Caco-2 (cell line): ENCODE data around the gene LMTK3. TPM values are rescaled to one million over a fixed set of nuclear protein-coding genes. Genes with fewer than 3 reads are reported as not detected.

Experiments
- BruUV-seq: library from RNA; stranded (reverse); fragments of 400-500 nt; replicated peaks from 2 replicates; lab custom pipeline; 2021; lab: Mats Ljungman, UMichigan
- CTCF ChIA-PET: fragments of 300-600 bp; sonication (Branson Sonifier 250); formaldehyde crosslinking; loops from one replicate; lab custom pipeline; 2022; ENCODE audit warnings: antibody characterized with exemption; lab: Charles Lee
- POLR2A ChIA-PET: fragments of 300-600 bp; sonication (Branson Sonifier 250); formaldehyde crosslinking; loops from one replicate; lab custom pipeline; 2022; ENCODE audit warnings: antibody characterized with exemption; lab: Charles Lee
- DNase-seq, 2 experiments: peaks; one replicate each; pipeline versions ENCODE4 v3.0.0 to v3.0.0-alpha.2; 2020 to 2022
- H3K27me3 ChIP-seq: replicated peaks from 2 replicates; pipeline ENCODE4 v1.6.0; 2011; ENCODE audit warnings: low read length; ENCODE audit not compliant: control insufficient read depth, insufficient read depth
- H3K36me3 ChIP-seq: 2 replicates; pipeline ENCODE4 v1.5.1; 2011; ENCODE audit warnings: low read length; ENCODE audit not compliant: control insufficient read depth, insufficient read depth
- H3K4me1 ChIP-seq: fragments of 250-450 bp; sonication (Bioruptor Pico); 2 replicates; pipeline ENCODE4 v1.5.1; 2020; ENCODE audit warnings: mild to moderate bottlenecking
- H3K4me3 ChIP-seq: 2 replicates; pipeline ENCODE4 v1.5.1; 2011; ENCODE audit warnings: low read depth, mild to moderate bottlenecking, control low read depth, low read length
- H3K9me3 ChIP-seq: fragments of 250-450 bp; sonication (Bioruptor Pico); 2 replicates; pipeline ENCODE4 v1.5.1; 2020; ENCODE audit warnings: mild to moderate bottlenecking, moderate library complexity
- H3K27ac Mint-ChIP-seq: one replicate; pipeline ENCODE4 v1.8.0; 2022; ENCODE audit warnings: mixed read lengths; ENCODE audit not compliant: unreplicated experiment
- H3K27me3 Mint-ChIP-seq: one replicate; pipeline ENCODE4 v1.8.0; 2022; ENCODE audit warnings: mixed read lengths; ENCODE audit not compliant: insufficient read depth, unreplicated experiment
- H3K36me3 Mint-ChIP-seq: one replicate; pipeline ENCODE4 v1.8.0; 2022; ENCODE audit warnings: mild to moderate bottlenecking, mixed read lengths; ENCODE audit not compliant: insufficient read depth, unreplicated experiment
- H3K4me1 Mint-ChIP-seq: one replicate; pipeline ENCODE4 v1.8.0; 2022; ENCODE audit warnings: low read depth, mixed read lengths; ENCODE audit not compliant: unreplicated experiment
- H3K4me3 Mint-ChIP-seq: one replicate; pipeline ENCODE4 v1.8.0; 2022; ENCODE audit warnings: mild to moderate bottlenecking, moderate library complexity, mixed read lengths; ENCODE audit not compliant: unreplicated experiment
- H3K9me3 Mint-ChIP-seq: one replicate; pipeline ENCODE4 v1.8.0; 2022; ENCODE audit warnings: mixed read lengths; ENCODE audit not compliant: unreplicated experiment
- intact Hi-C: fragments of 100-400 bp; cut with micrococcal nuclease; formaldehyde crosslinking; loops from one replicate; pipeline ENCODE4 v1.10.0; 2022; ENCODE audit not compliant: unreplicated experiment
- total RNA-seq: library from RNA; stranded (reverse); gene quantifications from 2 replicates; pipeline ENCODE4 v1.2.3, GENCODE V29; 2022
- TF ChIP-seq, protein P1 (sequence below), 2 experiments: fragments of 200-600 bp in 1 of 2; IDR thresholded peaks; 1 replicate in 1 of 2; 2 replicates in 1 of 2; pipeline versions ENCODE4 v1.5.1 to v1.8.0; 2011 to 2022; ENCODE audit warnings: antibody characterized with exemption in 1 of 2, control low read depth in 1 of 2, inconsistent platforms in 1 of 2, low read depth in 1 of 2, low read length in 1 of 2, mild to moderate bottlenecking in 1 of 2, moderate library complexity in 1 of 2; ENCODE audit not compliant: insufficient read depth in 1 of 2, severe bottlenecking in 1 of 2, unreplicated experiment in 1 of 2

Gene LMTK3
- total RNA-seq, 1 experiment from 2014 or later: 22.6 TPM

DNA sequence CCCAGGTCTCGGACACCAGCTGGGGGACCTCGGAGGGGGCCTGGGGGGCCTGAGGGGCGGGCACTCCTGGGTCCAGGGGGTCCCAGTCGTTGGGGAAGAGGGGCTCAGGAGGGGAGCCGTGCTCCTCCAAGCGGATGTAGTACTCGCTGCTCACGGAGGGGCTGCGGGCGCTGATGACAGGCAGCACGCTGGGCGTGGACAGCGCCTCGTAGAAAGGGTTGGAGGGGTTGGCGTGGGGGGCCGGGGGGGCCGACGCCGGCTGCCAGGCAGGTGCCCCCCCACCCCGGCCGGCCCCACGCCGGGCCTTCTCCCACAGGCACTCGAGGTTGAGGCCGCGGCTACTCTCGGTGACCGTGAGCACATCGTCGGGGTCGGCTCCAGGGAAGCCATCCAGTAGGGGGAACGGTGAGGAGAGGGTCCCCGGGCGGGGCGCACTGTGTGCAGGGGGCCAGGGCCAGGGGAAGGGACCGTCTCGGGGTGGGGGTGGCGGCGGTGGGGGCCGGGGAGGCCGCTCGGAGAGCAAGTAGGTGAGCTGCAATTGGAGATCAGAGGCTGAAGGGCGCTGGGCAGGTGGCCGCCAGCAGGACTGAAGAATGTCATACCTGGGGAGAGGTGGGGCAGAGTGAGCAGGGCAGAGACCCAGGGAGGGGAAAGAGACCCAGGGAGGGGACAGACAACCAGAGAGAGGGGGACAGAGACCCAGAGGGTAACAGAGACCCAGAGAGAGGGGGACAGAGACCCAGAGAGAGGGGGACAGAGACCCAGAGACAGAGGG is 12.1 kb downstream of the LMTK3 start:
- H3K36me3 ChIP-seq: no peaks in the 10 kb centered on the region; the same call in 1 of the 2 replicates
- H3K4me1 ChIP-seq: peaks cover 24% of the 10 kb centered on the region
- intact Hi-C loops: loop anchor here (5.0 kb wide), 1 partner anchor 167 kb away; no protein-coding TSS in a partner anchor
- H3K4me1 Mint-ChIP-seq: peaks cover 35% of the 10 kb centered on the region
- H3K36me3 Mint-ChIP-seq: peaks cover 34% of the 10 kb centered on the region
- no TSS peak for BruUV-seq
- no peak overlapping the region for H3K4me3 ChIP-seq
- H3K27me3 ChIP-seq: no peaks in the 10 kb centered on the region
- H3K9me3 Mint-ChIP-seq: no peaks in the 10 kb centered on the region
- H3K27ac Mint-ChIP-seq: peak overlapping the region; percentile 87
- H3K9me3 ChIP-seq: no peaks in the 10 kb centered on the region
- POLR2A ChIA-PET: no interaction called here
- no peak for DNase-seq
- peak overlapping the region; percentile 80 for H3K4me3 Mint-ChIP-seq
- no peaks in the 10 kb centered on the region for H3K27me3 Mint-ChIP-seq
- TF ChIP-seq, protein P1, sequence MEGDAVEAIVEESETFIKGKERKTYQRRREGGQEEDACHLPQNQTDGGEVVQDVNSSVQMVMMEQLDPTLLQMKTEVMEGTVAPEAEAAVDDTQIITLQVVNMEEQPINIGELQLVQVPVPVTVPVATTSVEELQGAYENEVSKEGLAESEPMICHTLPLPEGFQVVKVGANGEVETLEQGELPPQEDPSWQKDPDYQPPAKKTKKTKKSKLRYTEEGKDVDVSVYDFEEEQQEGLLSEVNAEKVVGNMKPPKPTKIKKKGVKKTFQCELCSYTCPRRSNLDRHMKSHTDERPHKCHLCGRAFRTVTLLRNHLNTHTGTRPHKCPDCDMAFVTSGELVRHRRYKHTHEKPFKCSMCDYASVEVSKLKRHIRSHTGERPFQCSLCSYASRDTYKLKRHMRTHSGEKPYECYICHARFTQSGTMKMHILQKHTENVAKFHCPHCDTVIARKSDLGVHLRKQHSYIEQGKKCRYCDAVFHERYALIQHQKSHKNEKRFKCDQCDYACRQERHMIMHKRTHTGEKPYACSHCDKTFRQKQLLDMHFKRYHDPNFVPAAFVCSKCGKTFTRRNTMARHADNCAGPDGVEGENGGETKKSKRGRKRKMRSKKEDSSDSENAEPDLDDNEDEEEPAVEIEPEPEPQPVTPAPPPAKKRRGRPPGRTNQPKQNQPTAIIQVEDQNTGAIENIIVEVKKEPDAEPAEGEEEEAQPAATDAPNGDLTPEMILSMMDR (IDR thresholded peaks at IDR 0.05; ENCODE audit: insufficient read depth in 1 of 2, low read depth in 1 of 2, low read length in 1 of 2, severe bottlenecking in 1 of 2, unreplicated experiment in 1 of 2): no peak
- CTCF ChIA-PET: interaction anchor here (0.6 to 2.1 kb wide), 2 partner anchors 10 to 85 kb away, joined by 3 to 5 read pairs; no protein-coding TSS in a partner anchor

DNA sequence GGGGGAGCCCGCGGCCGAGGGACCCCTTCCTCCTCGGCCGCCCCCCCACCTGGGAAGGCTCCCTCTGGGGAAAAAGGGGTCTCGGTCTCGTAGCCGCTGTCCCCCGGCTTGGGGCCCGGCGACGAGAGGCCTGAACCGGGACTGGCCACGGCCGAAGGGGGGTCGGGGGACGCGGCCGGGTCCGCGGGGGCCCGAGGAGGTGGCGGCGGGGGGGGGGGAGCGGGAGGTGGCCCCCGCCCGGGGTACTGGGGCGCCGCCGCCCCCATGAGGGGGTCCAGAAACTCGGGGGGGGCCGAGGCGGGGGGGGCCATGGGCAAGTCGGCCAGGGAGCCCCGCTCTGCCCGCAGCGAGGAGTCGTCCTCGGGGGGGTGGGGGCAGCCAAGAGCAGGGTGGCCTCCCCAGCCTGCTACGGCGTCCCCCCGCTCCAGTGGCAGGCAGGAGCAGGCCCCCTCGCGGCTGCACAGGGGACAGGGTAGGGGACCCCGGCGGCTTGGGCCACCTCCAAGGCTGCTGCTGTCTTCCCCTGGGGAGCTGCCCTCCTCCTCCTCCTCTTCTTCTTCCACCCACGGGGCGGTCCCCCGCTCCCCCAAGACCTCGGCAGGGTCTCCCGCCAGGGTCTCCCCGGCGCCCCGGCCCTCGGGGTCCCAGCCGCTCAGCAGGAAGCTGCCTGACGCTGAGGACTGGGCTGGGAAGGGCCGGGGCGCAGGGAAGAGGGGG is 12.9 kb downstream of the LMTK3 start:
- intact Hi-C loops: no loop called here
- BruUV-seq: no TSS peak
- H3K36me3 ChIP-seq: no peaks in the 10 kb centered on the region; the same call in 1 of the 2 replicates
- Mint-ChIP-seq H3K4me3 (no peak overlapping the region), H3K27ac (no peak overlapping the region), H3K27me3 (no peaks in the 10 kb centered on the region), H3K36me3 (peaks cover 40% of the 10 kb centered on the region), H3K4me1 (peaks cover 36% of the 10 kb centered on the region), H3K9me3 (no peaks in the 10 kb centered on the region)
- CTCF ChIA-PET: no interaction called here
- H3K9me3 ChIP-seq: no peaks in the 10 kb centered on the region
- no peaks in the 10 kb centered on the region for H3K27me3 ChIP-seq
- no peak overlapping the region for H3K4me3 ChIP-seq
- peaks cover 27% of the 10 kb centered on the region for H3K4me1 ChIP-seq
- POLR2A ChIA-PET: no interaction called here
- DNase-seq: no peak
- TF ChIP-seq, protein P1 (IDR thresholded peaks at IDR 0.05; ENCODE audit: insufficient read depth in 1 of 2, low read depth in 1 of 2, low read length in 1 of 2, severe bottlenecking in 1 of 2, unreplicated experiment in 1 of 2): no peak

DNA sequence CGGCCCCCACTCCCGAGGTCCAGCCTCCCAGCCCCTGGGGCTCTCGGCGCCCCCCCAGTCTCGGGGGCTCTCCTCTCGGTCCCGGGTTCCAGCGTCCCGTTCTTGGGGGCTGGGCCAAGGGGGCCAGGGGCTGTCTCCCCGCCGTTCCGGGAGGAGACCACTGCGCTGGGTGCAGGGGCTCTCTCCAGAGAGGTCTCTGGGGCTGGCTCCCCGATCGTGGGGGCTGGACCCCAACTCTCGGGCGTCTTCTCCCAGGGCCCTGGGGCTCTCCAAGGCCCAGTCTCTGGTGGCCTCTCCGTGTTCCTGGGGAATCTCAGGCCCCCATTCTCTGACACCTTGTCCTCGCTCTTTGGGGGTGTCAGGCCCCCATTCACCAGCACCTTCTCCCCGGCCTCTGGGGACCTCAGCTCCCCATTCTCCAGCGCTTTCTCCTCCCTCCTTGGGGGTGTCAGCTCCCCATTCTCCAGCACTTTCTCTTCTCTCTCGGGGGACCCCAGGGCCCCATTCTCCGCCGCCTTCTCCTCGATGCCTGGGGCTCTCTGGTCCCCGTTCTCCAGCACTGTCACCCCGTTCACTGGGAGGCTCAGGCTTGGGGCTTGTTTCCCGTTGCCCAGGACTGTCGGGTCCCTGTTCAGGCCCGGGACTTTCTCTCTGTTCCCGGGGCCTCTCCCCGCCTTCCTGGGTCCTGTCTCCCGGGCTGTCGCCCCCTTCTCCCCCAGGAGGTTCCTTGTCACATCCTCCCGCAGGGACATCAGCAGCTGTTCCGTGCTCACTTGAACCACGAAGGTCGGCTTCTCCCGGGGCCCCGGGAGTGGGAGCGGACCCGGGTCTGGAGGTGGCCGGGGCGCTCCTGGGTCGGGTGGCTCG is 13.7 kb downstream of the LMTK3 start:
- H3K27ac Mint-ChIP-seq: no peak overlapping the region
- H3K36me3 Mint-ChIP-seq: peaks cover 46% of the 10 kb centered on the region
- Histone ChIP-seq H3K9me3 (no peaks in the 10 kb centered on the region), H3K36me3 (no peaks in the 10 kb centered on the region; the same call in 1 of the 2 replicates), H3K4me1 (peaks cover 27% of the 10 kb centered on the region), H3K4me3 (no peak overlapping the region), H3K27me3 (no peaks in the 10 kb centered on the region)
- ChIA-PET POLR2A (no interaction called here), CTCF (no interaction called here)
- DNase-seq: no peak
- BruUV-seq: no TSS peak
- H3K4me3 Mint-ChIP-seq: no peak overlapping the region
- H3K9me3 Mint-ChIP-seq: no peaks in the 10 kb centered on the region
- intact Hi-C loops: no loop called here
- H3K27me3 Mint-ChIP-seq: no peaks in the 10 kb centered on the region
- TF ChIP-seq, protein P1 (IDR thresholded peaks at IDR 0.05; ENCODE audit: insufficient read depth in 1 of 2, low read depth in 1 of 2, low read length in 1 of 2, severe bottlenecking in 1 of 2, unreplicated experiment in 1 of 2): no peak
- H3K4me1 Mint-ChIP-seq: peaks cover 28% of the 10 kb centered on the region
